ENCODE measurements around the gene MEF2A. TPM values are rescaled to one million over a fixed set of nuclear protein-coding genes. Genes with fewer than 3 reads are reported as not detected.

MEF2A gene
- polyA plus RNA-seq, 1 experiment: 34.3 TPM

GRCh38 chr15:99526671-99527070 lies 39.1 kb upstream of the MEF2A start:
- H3K27me3 ChIP-seq (ENCODE audit: control insufficient read depth, insufficient read depth, low read length): no peaks in the 10 kb centered on the region
- ChIA-PET CTCF (no interaction called here), POLR2A (no interaction called here)
- H3K36me3 ChIP-seq (ENCODE audit: control insufficient read depth, insufficient read depth, low read length): no peaks in the 10 kb centered on the region
- H3K4me3 ChIP-seq (ENCODE audit: low read depth, low read length): no peak overlapping the region
- TF ChIP-seq CTCF (IDR thresholded peaks at IDR 0.05; ENCODE audit: insufficient read depth, low read depth, low read length): no peak
- no peak for DNase-seq (ENCODE audit: low read depth)

- TF ChIP-seq CTCF (IDR thresholded peaks at IDR 0.05; ENCODE audit: insufficient read depth, low read depth, low read length): no peak
- H3K36me3 ChIP-seq (ENCODE audit: control insufficient read depth, insufficient read depth, low read length): no peaks in the 10 kb centered on the region
- ChIA-PET CTCF (interaction anchor here (0.9 to 1.1 kb wide), 2 partner anchors 10 to 167 kb away, joined by 3 to 4 read pairs; no protein-coding TSS in a partner anchor), POLR2A (no interaction called here)
- peak; percentile 63 for DNase-seq (ENCODE audit: low read depth)
- no peaks in the 10 kb centered on the region for H3K27me3 ChIP-seq (ENCODE audit: control insufficient read depth, insufficient read depth, low read length)
- no peak overlapping the region for H3K4me3 ChIP-seq (ENCODE audit: low read depth, low read length)
Observed at GRCh38 chr15:99536422-99537040, 29.3 kb upstream of the MEF2A start.

GRCh38 chr15:99537344-99537743 lies 28.4 kb upstream of the MEF2A start:
- Histone ChIP-seq H3K27me3 (ENCODE audit: control insufficient read depth, insufficient read depth, low read length) (no peaks in the 10 kb centered on the region), H3K36me3 (ENCODE audit: control insufficient read depth, insufficient read depth, low read length) (no peaks in the 10 kb centered on the region), H3K4me3 (ENCODE audit: low read depth, low read length) (no peak overlapping the region)
- ChIA-PET CTCF (no interaction called here), POLR2A (no interaction called here)
- no peak for DNase-seq (ENCODE audit: low read depth)
- no peak for TF ChIP-seq CTCF (IDR thresholded peaks at IDR 0.05; ENCODE audit: insufficient read depth, low read depth, low read length)

GRCh38 chr15:99538261-99538660 lies 27.5 kb upstream of the MEF2A start:
- H3K4me3 ChIP-seq (ENCODE audit: low read depth, low read length): no peak overlapping the region
- no peaks in the 10 kb centered on the region for H3K27me3 ChIP-seq (ENCODE audit: control insufficient read depth, insufficient read depth, low read length)
- ChIA-PET CTCF (no interaction called here), POLR2A (no interaction called here)
- no peak for TF ChIP-seq CTCF (IDR thresholded peaks at IDR 0.05; ENCODE audit: insufficient read depth, low read depth, low read length)
- no peaks in the 10 kb centered on the region for H3K36me3 ChIP-seq (ENCODE audit: control insufficient read depth, insufficient read depth, low read length)
- DNase-seq (ENCODE audit: low read depth): no peak

GRCh38 chr15:99542828-99543227 lies 23.0 kb upstream of the MEF2A start:
- H3K4me3 ChIP-seq (ENCODE audit: low read depth, low read length): no peak overlapping the region
- ChIA-PET CTCF (no interaction called here), POLR2A (no interaction called here)
- no peak for TF ChIP-seq CTCF (IDR thresholded peaks at IDR 0.05; ENCODE audit: insufficient read depth, low read depth, low read length)
- no peak for DNase-seq (ENCODE audit: low read depth)
- no peaks in the 10 kb centered on the region for H3K27me3 ChIP-seq (ENCODE audit: control insufficient read depth, insufficient read depth, low read length)
- no peaks in the 10 kb centered on the region for H3K36me3 ChIP-seq (ENCODE audit: control insufficient read depth, insufficient read depth, low read length)

All from BJ (cell line).